Tibial nerve (tissue), 4 donors: ENCODE measurements around the gene THRA. TPM values are rescaled to one million over a fixed set of nuclear protein-coding genes. Genes with fewer than 3 reads are reported as not detected.
A peak's percentile ranks its signal among the peaks of the same experiment; 100 is the strongest.

Source experiments
- DNase-seq, 2 donors: peaks; one replicate each; pipeline ENCODE4 v3.0.0-alpha.2; 2019; ENCODE audit warnings: low spot score in 2 of 2
- H3K27ac ChIP-seq, 4 donors: fragments of 200-600 bp; sonication (generic) in 3 of 4; one replicate each; pipeline ENCODE4 v1.5.1; 2017 to 2019; ENCODE audit warnings: mild to moderate bottlenecking in 1 of 4
- H3K27me3 ChIP-seq, 2 donors: fragments of 200-600 bp; sonication (generic) in 1 of 2; one replicate each; pipeline versions ENCODE4 v1.5.1 to v1.6.0; 2017 to 2019
- H3K36me3 ChIP-seq, 3 donors: fragments of 200-600 bp; sonication (generic); one replicate each; pipeline ENCODE4 v1.5.1; 2018 to 2019
- H3K4me1 ChIP-seq, 4 donors: fragments of 200-600 bp; sonication (generic) in 3 of 4; one replicate each; pipeline ENCODE4 v1.5.1; 2017 to 2019
- H3K4me3 ChIP-seq, 4 donors: fragments of 200-600 bp; sonication (generic) in 3 of 4; one replicate each; pipeline ENCODE4 v1.5.1; 2017 to 2019; ENCODE audit warnings: mild to moderate bottlenecking in 1 of 4, moderate library complexity in 1 of 4
- H3K9me3 ChIP-seq, 4 donors: fragments of 200-600 bp; sonication (generic) in 3 of 4; one replicate each; pipeline ENCODE4 v1.5.1; 2017 to 2019
- EP300 ChIP-seq, 2 donors: sonication (generic); formaldehyde crosslinking; IDR thresholded peaks; one replicate each; pipeline ENCODE4 v1.6.1; 2017; ENCODE audit warnings: antibody characterized with exemption in 2 of 2, mild to moderate bottlenecking in 1 of 2
- POLR2A ChIP-seq, 2 donors: fragments of 450-650 bp; IDR thresholded peaks; one replicate each; pipeline ENCODE4 v1.6.1; 2017; ENCODE audit warnings: antibody characterized with exemption in 2 of 2, mild to moderate bottlenecking in 2 of 2, moderate library complexity in 2 of 2
- whole genome bisulfite sequencing, 2 donors: methylation state at CpG; one replicate each; pipeline ENCODE4 v1.1.5; 2018; 5-methylcytosine and 5-hydroxymethylcytosine counted together
- total RNA-seq, 4 donors: library from RNA; depleted of rRNA; stranded (reverse); fragments of >200 nt; gene quantifications; one replicate each; pipeline ENCODE4 v1.1.0, GENCODE V29; 2016
- TF ChIP-seq, protein P1 (sequence below), 5 experiments: fragments of 200-600 bp in 3 of 5; fragments of 450-650 bp in 2 of 5; sonication (generic) in 3 of 5; IDR thresholded peaks; one replicate each; pipeline ENCODE4 v1.5.1; 2016 to 2019; ENCODE audit warnings: antibody characterized with exemption in 5 of 5, mild to moderate bottlenecking in 3 of 5, moderate library complexity in 2 of 5

THRA gene
- total RNA-seq, 4 donors from 2014 or later: 65.4 to 86.1 (median 78.4) TPM

GRCh38 chr17:40064971-40065768 is 2.4 kb downstream of the THRA start:
- no peak for DNase-seq
- Histone ChIP-seq H3K27me3 (no peaks in the 10 kb centered on the region), H3K36me3 (peaks cover 0 to 3% (median 0%) of the 10 kb centered on the region in 3 donors), H3K4me3 (peak overlapping the region; percentile 82 to 100 (median 92)), H3K9me3 (no peaks in the 10 kb centered on the region), H3K27ac (peak overlapping the region; percentile 94 to 98 (median 96)), H3K4me1 (peaks cover 0 to 73% (median 59%) of the 10 kb centered on the region in 4 donors)
- no peak for TF ChIP-seq POLR2A (IDR thresholded peaks at IDR 0.05)
- TF ChIP-seq EP300 (IDR thresholded peaks at IDR 0.05): no peak
- TF ChIP-seq, protein P1, sequence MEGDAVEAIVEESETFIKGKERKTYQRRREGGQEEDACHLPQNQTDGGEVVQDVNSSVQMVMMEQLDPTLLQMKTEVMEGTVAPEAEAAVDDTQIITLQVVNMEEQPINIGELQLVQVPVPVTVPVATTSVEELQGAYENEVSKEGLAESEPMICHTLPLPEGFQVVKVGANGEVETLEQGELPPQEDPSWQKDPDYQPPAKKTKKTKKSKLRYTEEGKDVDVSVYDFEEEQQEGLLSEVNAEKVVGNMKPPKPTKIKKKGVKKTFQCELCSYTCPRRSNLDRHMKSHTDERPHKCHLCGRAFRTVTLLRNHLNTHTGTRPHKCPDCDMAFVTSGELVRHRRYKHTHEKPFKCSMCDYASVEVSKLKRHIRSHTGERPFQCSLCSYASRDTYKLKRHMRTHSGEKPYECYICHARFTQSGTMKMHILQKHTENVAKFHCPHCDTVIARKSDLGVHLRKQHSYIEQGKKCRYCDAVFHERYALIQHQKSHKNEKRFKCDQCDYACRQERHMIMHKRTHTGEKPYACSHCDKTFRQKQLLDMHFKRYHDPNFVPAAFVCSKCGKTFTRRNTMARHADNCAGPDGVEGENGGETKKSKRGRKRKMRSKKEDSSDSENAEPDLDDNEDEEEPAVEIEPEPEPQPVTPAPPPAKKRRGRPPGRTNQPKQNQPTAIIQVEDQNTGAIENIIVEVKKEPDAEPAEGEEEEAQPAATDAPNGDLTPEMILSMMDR (IDR thresholded peaks at IDR 0.05): no peak
- 6 to 13% methylated on average over 10 of the region's 10 CpGs for WGBS, 2 donors

DNA sequence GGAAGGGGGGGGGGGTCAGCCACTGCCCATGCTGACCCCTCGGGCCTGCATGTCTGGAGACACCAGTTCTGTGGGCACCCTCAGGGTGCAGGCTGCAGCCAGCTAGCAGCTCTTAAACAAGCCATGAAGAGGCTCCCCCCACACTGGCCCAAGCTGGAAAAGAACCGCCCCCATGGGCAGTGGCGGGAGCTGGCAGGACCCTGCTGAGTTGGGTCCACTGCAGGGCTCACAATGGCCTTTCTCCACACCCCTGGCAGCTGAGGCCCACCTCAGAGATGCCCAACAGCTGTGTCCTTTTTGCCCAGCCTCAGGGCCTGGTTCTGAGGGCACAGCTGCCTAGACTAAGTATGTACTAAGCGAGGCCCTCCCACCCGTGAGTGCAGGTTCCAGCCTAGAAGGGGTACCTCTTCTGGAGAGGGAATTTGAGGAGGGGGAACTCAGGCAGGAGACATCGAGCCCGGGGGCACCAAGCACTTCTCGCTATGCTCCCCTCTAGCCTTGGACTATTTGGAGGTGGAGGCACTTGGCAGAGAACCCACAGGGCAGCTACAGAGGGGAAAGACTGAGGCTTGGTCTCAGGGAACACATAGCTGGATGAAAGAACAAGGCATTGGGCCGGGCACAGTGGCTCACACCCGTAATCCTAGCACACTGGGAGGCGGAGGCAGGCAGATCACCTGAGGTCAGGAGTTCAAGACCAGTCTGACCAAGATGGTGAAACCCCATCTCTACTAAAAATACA is 3.2 kb downstream of the THRA start:
- Histone ChIP-seq H3K4me1 (peaks cover 0 to 81% (median 67%) of the 10 kb centered on the region in 4 donors), H3K36me3 (peaks cover 0 to 3% (median 0%) of the 10 kb centered on the region in 3 donors), H3K27ac (peak overlapping the region; percentile 94 to 98 (median 96)), H3K9me3 (no peaks in the 10 kb centered on the region), H3K27me3 (no peaks in the 10 kb centered on the region), H3K4me3 (peak overlapping the region in 3 of 4 donors; percentile 82 to 100 (median 98))
- DNase-seq: peak in 1 of 2 donors; percentile 11
- WGBS, 2 donors: 23 to 44% methylated on average over 7 to 11 of the region's 11 CpGs
- TF ChIP-seq, protein P1 (IDR thresholded peaks at IDR 0.05): no peak
- TF ChIP-seq EP300 (IDR thresholded peaks at IDR 0.05): no peak
- no peak for TF ChIP-seq POLR2A (IDR thresholded peaks at IDR 0.05)

- Histone ChIP-seq H3K27me3 (no peaks in the 10 kb centered on the region), H3K9me3 (no peaks in the 10 kb centered on the region), H3K36me3 (peaks cover 0 to 3% (median 0%) of the 10 kb centered on the region in 3 donors), H3K4me1 (peaks cover 7 to 89% (median 84%) of the 10 kb centered on the region in 4 donors), H3K27ac (peak overlapping the region; percentile 94 to 98 (median 96)), H3K4me3 (peak overlapping the region in 1 of 4 donors; percentile 15)
- TF ChIP-seq, protein P1 (IDR thresholded peaks at IDR 0.05): no peak
- no peak for TF ChIP-seq EP300 (IDR thresholded peaks at IDR 0.05)
- TF ChIP-seq POLR2A (IDR thresholded peaks at IDR 0.05): no peak
- 87 to 90% methylated on average over 7 of the region's 7 CpGs for WGBS, 2 donors
- no peak for DNase-seq
Observed at GRCh38 chr17:40067710-40068109, 4.9 kb downstream of the THRA start.

- peak in 1 of 2 donors; percentile 21 for DNase-seq
- H3K27me3 ChIP-seq: no peaks in the 10 kb centered on the region
- H3K9me3 ChIP-seq: no peaks in the 10 kb centered on the region
- peak overlapping the region; percentile 3 to 42 (median 27) for H3K4me3 ChIP-seq
- H3K27ac ChIP-seq: peak overlapping the region; percentile 94 to 98 (median 96)
- 17 to 21% methylated on average over 4 of the region's 4 CpGs for WGBS, 2 donors
- H3K36me3 ChIP-seq: peaks cover 0 to under 1% (median 0%) of the 10 kb centered on the region in 3 donors
- TF ChIP-seq EP300 (IDR thresholded peaks at IDR 0.05) (no peak), POLR2A (IDR thresholded peaks at IDR 0.05) (no peak)
- TF ChIP-seq, protein P1 (IDR thresholded peaks at IDR 0.05): no peak
- peaks cover 7 to 94% (median 89%) of the 10 kb centered on the region in 4 donors for H3K4me1 ChIP-seq
Observed at GRCh38 chr17:40068129-40068581, 5.4 kb downstream of the THRA start.
